ENCODE results near the gene TRDMT1.

TRDMT1 gene

DNA sequence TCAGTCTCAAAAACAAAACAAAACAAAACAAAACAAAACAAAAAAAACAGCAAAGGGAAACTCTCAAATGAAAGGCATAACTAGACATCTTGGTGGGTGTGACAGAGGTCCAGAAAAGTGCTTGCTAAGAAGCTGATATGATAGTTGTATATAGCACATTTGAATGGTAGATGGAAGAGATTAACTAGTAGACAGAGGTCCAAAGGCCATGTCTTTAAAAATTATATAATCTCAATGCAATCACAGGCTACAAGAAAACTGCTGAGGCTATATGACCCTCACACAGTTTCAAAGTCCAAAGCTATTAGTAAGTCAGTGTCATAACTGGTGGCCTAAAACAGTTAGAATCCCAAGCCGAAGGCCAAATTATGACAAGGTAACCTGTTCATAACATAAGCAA is 56.2 kb downstream of the TRDMT1 start:
- Histone ChIP-seq H2BK12ac (ENCODE audit: low read length in 2 of 2) (no peak overlapping the region), H4K91ac (ENCODE audit: low read length) (no peak overlapping the region), H3K4ac (ENCODE audit: low read depth in 1 of 2, low read length in 2 of 2) (no peak overlapping the region), H3K9me3 (ENCODE audit: control insufficient read depth, low read length) (no peaks in the 10 kb centered on the region), H4K8ac (ENCODE audit: low read length) (no peak overlapping the region), H3K27ac (ENCODE audit: low read length, poor library complexity, severe bottlenecking) (no peak overlapping the region), H3K27me3 (ENCODE audit: control insufficient read depth in 1 of 2, insufficient read depth in 1 of 2, low read length in 2 of 2) (no peaks in the 10 kb centered on the region), H3K4me3 (ENCODE audit: insufficient read depth in 1 of 2, low read depth in 1 of 2, low read length in 2 of 2) (no peak overlapping the region), H3K4me1 (ENCODE audit: control insufficient read depth, insufficient read depth, low read depth, low read length) (no peaks in the 10 kb centered on the region), H3K14ac (ENCODE audit: low read length in 2 of 2) (no peak overlapping the region), H3K23ac (ENCODE audit: low read length in 2 of 2) (no peak overlapping the region), H2BK5ac (ENCODE audit: low read depth, low read length, poor library complexity, severe bottlenecking) (no peak overlapping the region), H2BK15ac (ENCODE audit: low read depth, poor library complexity, severe bottlenecking) (no peak overlapping the region), H3K79me1 (replicated peaks; ENCODE audit: low read length, poor library complexity, severe bottlenecking) (no peaks in the 10 kb centered on the region), H2AK5ac (ENCODE audit: low read length, severe bottlenecking) (no peak overlapping the region), H2AFZ (ENCODE audit: low read depth, low read length) (no peak overlapping the region), H3K36me3 (ENCODE audit: control insufficient read depth in 1 of 2, insufficient read depth in 2 of 2, low read depth in 1 of 2, low read length in 2 of 2) (peaks cover 0 to 5% of the 10 kb centered on the region in 2 experiments), H3K4me2 (ENCODE audit: low read length, poor library complexity, severe bottlenecking) (no peak overlapping the region), H3K18ac (ENCODE audit: low read depth in 1 of 2, low read length in 2 of 2) (no peak overlapping the region), H2BK120ac (ENCODE audit: low read depth, low read length) (no peak overlapping the region), H3K9ac (ENCODE audit: low read length) (no peak overlapping the region)
- 100% methylated on average over 1 of the region's 1 CpG for WGBS
- DNase-seq: no peak

DNA sequence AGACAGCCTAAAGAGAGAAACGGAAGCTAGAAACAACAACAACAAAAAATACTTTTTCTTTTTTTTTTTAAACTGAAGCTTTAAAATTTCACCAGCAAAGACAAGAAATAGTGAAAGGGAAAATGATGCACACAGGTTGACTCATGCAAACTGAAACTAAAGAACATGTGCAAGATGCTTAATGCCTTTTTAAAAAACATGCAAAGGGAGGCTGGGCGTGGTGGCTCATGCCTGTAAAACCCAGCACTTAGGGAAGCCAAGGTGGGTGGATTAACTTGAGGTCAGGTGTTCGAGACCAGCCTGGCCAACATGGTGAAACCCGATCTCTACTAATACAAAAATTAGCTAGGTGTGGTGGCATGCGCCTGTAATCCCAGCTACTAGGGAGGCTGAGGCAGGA is 56.7 kb downstream of the TRDMT1 start:
- H2BK12ac ChIP-seq (ENCODE audit: low read length in 2 of 2): no peak overlapping the region
- H3K18ac ChIP-seq (ENCODE audit: low read depth in 1 of 2, low read length in 2 of 2): no peak overlapping the region
- no peak overlapping the region for H3K23ac ChIP-seq (ENCODE audit: low read length in 2 of 2)
- H3K36me3 ChIP-seq (ENCODE audit: control insufficient read depth in 1 of 2, insufficient read depth in 2 of 2, low read depth in 1 of 2, low read length in 2 of 2): peaks cover 0 to 5% of the 10 kb centered on the region in 2 experiments
- no peak overlapping the region for H3K9ac ChIP-seq (ENCODE audit: low read length)
- WGBS: 98% methylated on average over 4 of the region's 5 CpGs
- peak overlapping the region; percentile 7 for H4K8ac ChIP-seq (ENCODE audit: low read length)
- no peaks in the 10 kb centered on the region for H3K9me3 ChIP-seq (ENCODE audit: control insufficient read depth, low read length)
- no peak overlapping the region for H2BK15ac ChIP-seq (ENCODE audit: low read depth, poor library complexity, severe bottlenecking)
- no peak overlapping the region for H2BK5ac ChIP-seq (ENCODE audit: low read depth, low read length, poor library complexity, severe bottlenecking)
- H2BK120ac ChIP-seq (ENCODE audit: low read depth, low read length): no peak overlapping the region
- no peaks in the 10 kb centered on the region for H3K79me1 ChIP-seq (replicated peaks; ENCODE audit: low read length, poor library complexity, severe bottlenecking)
- no peaks in the 10 kb centered on the region for H3K4me1 ChIP-seq (ENCODE audit: control insufficient read depth, insufficient read depth, low read depth, low read length)
- H4K91ac ChIP-seq (ENCODE audit: low read length): no peak overlapping the region
- DNase-seq: no peak
- H3K27ac ChIP-seq (ENCODE audit: low read length, poor library complexity, severe bottlenecking): no peak overlapping the region
- no peak overlapping the region for H3K14ac ChIP-seq (ENCODE audit: low read length in 2 of 2)
- no peak overlapping the region for H2AK5ac ChIP-seq (ENCODE audit: low read length, severe bottlenecking)
- no peak overlapping the region for H3K4me2 ChIP-seq (ENCODE audit: low read length, poor library complexity, severe bottlenecking)
- H3K27me3 ChIP-seq (ENCODE audit: control insufficient read depth in 1 of 2, insufficient read depth in 1 of 2, low read length in 2 of 2): no peaks in the 10 kb centered on the region
- H3K4ac ChIP-seq (ENCODE audit: low read depth in 1 of 2, low read length in 2 of 2): no peak overlapping the region
- no peak overlapping the region for H2AFZ ChIP-seq (ENCODE audit: low read depth, low read length)
- no peak overlapping the region for H3K4me3 ChIP-seq (ENCODE audit: insufficient read depth in 1 of 2, low read depth in 1 of 2, low read length in 2 of 2)

DNA sequence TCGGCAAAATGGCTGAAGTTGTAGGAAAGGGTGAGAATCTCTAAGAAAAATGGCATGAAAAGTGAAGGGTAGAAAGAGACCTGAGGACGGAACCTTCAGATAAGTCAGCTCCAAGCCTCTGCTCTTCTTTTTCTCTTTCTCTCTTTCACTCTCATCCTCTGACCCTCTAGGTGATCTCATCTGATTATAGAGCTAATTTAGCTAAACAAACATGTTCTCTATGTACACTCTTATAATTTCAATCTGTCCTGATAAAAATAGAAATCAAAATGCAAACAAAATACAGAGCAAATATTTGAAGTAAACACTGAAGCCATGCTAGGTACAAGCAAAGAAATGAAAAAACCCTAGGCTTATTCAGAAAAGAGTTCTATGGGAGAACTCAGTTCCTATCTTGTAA is 57.4 kb downstream of the TRDMT1 start:
- Histone ChIP-seq H2AK5ac (ENCODE audit: low read length, severe bottlenecking) (no peak overlapping the region), H3K27me3 (ENCODE audit: control insufficient read depth in 1 of 2, insufficient read depth in 1 of 2, low read length in 2 of 2) (no peaks in the 10 kb centered on the region), H3K79me1 (replicated peaks; ENCODE audit: low read length, poor library complexity, severe bottlenecking) (no peaks in the 10 kb centered on the region), H3K18ac (ENCODE audit: low read depth in 1 of 2, low read length in 2 of 2) (no peak overlapping the region), H3K4ac (ENCODE audit: low read depth in 1 of 2, low read length in 2 of 2) (no peak overlapping the region), H4K91ac (ENCODE audit: low read length) (no peak overlapping the region), H3K14ac (ENCODE audit: low read length in 2 of 2) (no peak overlapping the region), H3K27ac (ENCODE audit: low read length, poor library complexity, severe bottlenecking) (no peak overlapping the region), H3K23ac (ENCODE audit: low read length in 2 of 2) (no peak overlapping the region), H2BK12ac (ENCODE audit: low read length in 2 of 2) (no peak overlapping the region), H3K36me3 (ENCODE audit: control insufficient read depth in 1 of 2, insufficient read depth in 2 of 2, low read depth in 1 of 2, low read length in 2 of 2) (peaks cover 0 to 5% of the 10 kb centered on the region in 2 experiments), H2AFZ (ENCODE audit: low read depth, low read length) (no peak overlapping the region), H2BK15ac (ENCODE audit: low read depth, poor library complexity, severe bottlenecking) (no peak overlapping the region), H3K4me3 (ENCODE audit: insufficient read depth in 1 of 2, low read depth in 1 of 2, low read length in 2 of 2) (no peak overlapping the region), H3K4me2 (ENCODE audit: low read length, poor library complexity, severe bottlenecking) (no peak overlapping the region), H2BK120ac (ENCODE audit: low read depth, low read length) (no peak overlapping the region), H4K8ac (ENCODE audit: low read length) (no peak overlapping the region), H2BK5ac (ENCODE audit: low read depth, low read length, poor library complexity, severe bottlenecking) (no peak overlapping the region), H3K9ac (ENCODE audit: low read length) (no peak overlapping the region), H3K9me3 (ENCODE audit: control insufficient read depth, low read length) (no peaks in the 10 kb centered on the region), H3K4me1 (ENCODE audit: control insufficient read depth, insufficient read depth, low read depth, low read length) (no peaks in the 10 kb centered on the region)
- WGBS: 100% methylated on average over 1 of the region's 2 CpGs
- no peak for DNase-seq

- no peaks in the 10 kb centered on the region for H3K27me3 ChIP-seq (ENCODE audit: control insufficient read depth in 1 of 2, insufficient read depth in 1 of 2, low read length in 2 of 2)
- H3K4me1 ChIP-seq (ENCODE audit: control insufficient read depth, insufficient read depth, low read depth, low read length): peaks cover 1% of the 10 kb centered on the region
- no peak overlapping the region for H4K8ac ChIP-seq (ENCODE audit: low read length)
- no peak overlapping the region for H2AK5ac ChIP-seq (ENCODE audit: low read length, severe bottlenecking)
- H3K9ac ChIP-seq (ENCODE audit: low read length): no peak overlapping the region
- no peak overlapping the region for H3K14ac ChIP-seq (ENCODE audit: low read length in 2 of 2)
- no peaks in the 10 kb centered on the region for H3K9me3 ChIP-seq (ENCODE audit: control insufficient read depth, low read length)
- no peak overlapping the region for H3K18ac ChIP-seq (ENCODE audit: low read depth in 1 of 2, low read length in 2 of 2)
- no peak overlapping the region for H3K23ac ChIP-seq (ENCODE audit: low read length in 2 of 2)
- H3K4ac ChIP-seq (ENCODE audit: low read depth in 1 of 2, low read length in 2 of 2): no peak overlapping the region
- no peak overlapping the region for H3K4me2 ChIP-seq (ENCODE audit: low read length, poor library complexity, severe bottlenecking)
- no peak overlapping the region for H2BK5ac ChIP-seq (ENCODE audit: low read depth, low read length, poor library complexity, severe bottlenecking)
- H3K79me1 ChIP-seq (replicated peaks; ENCODE audit: low read length, poor library complexity, severe bottlenecking): no peaks in the 10 kb centered on the region
- no peak overlapping the region for H2BK120ac ChIP-seq (ENCODE audit: low read depth, low read length)
- no peak for DNase-seq
- over 99% methylated on average over 3 of the region's 3 CpGs for WGBS
- no peak overlapping the region for H2BK12ac ChIP-seq (ENCODE audit: low read length in 2 of 2)
- H3K36me3 ChIP-seq (ENCODE audit: control insufficient read depth in 1 of 2, insufficient read depth in 2 of 2, low read depth in 1 of 2, low read length in 2 of 2): peaks cover 0 to 5% of the 10 kb centered on the region in 2 experiments
- H4K91ac ChIP-seq (ENCODE audit: low read length): no peak overlapping the region
- no peak overlapping the region for H3K4me3 ChIP-seq (ENCODE audit: insufficient read depth in 1 of 2, low read depth in 1 of 2, low read length in 2 of 2)
- no peak overlapping the region for H2AFZ ChIP-seq (ENCODE audit: low read depth, low read length)
- H3K27ac ChIP-seq (ENCODE audit: low read length, poor library complexity, severe bottlenecking): no peak overlapping the region
- no peak overlapping the region for H2BK15ac ChIP-seq (ENCODE audit: low read depth, poor library complexity, severe bottlenecking)
Observed at GRCh38 chr10:17143055-17143690, 58.3 kb downstream of the TRDMT1 start.

All from mesenchymal stem cell (in vitro differentiated cells and primary cell).